ENCODE measurements around the gene PRR14.
A peak's percentile ranks its signal among the peaks of the same experiment; 100 is the strongest.

The PRR14 gene

DNA sequence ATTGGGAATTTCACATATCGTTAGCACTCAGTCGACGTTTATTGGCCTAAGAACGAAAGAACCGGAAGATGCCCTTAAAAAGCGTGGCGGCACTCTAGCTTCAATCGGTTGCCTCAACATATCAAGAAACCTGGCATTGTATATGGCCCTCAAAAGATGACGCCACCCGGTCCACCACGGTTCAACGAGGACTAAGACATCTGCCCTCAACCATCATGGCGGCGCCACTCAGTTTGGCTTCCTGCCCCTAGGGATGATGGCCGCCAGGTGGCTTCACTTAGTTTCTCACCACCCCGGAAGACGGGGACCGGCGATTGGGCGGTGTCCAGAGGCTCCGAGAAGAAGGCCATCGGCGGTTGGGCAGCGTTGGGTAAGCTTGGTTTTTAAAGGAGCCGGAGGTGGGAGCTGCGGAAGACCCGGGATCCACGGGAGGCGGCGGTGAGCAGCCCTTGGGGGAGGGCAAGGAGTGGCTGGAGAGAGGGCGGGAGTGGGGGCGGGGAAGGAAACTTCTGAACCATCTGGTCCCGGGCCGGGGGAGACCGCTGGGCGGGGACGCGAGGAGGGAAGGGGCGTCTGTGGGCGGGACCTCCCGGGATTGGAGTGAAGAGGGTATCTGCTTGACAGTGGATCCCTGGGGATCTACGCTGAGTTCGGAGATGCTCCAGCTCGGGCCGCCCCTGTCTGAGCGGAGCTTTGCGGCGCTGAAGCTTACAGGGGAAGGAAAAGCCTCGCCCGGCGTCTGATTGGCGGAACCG is at the start of gene PRR14:
TSS of gene PRR14 (plus strand) at position 592 of the 755 bp plus-strand sequence. CDS start 686 bp downstream, outside the sequence.
- DNase-seq (ENCODE audit: low spot score) = peak; percentile 100

- DNase-seq (ENCODE audit: low spot score) = no peak
Measured at GRCh38 chr16:30601966-30602365, 48.8 kb upstream of the PRR14 start.

GRCh38 chr16:30602616-30603277 is 48.0 kb upstream of the PRR14 start:
- DNase-seq (ENCODE audit: low spot score) = no peak

DNA sequence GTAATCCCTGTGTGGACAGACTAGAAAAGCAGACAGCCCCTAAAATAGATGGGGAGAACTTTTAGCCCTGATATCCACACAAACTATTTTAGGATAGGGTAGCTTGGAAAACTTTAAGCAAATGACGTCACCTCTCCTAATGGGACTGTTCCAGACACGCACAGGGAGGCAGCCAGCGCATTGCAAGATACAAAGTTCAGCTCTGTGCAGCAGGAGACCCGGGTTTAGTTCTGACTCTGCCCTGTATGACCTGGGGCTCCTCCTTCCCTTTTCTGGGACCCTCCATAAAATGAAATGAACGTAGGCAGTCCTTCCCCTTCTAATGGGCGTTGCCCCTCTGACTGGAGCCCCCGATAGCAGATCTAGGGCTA is 46.8 kb upstream of the PRR14 start:
- no peak for DNase-seq (ENCODE audit: low spot score)

- DNase-seq (ENCODE audit: low spot score) = no peak
Measured at GRCh38 chr16:30604316-30604947, 46.3 kb upstream of the PRR14 start.

GRCh38 chr16:30605158-30605557 is 45.6 kb upstream of the PRR14 start:
- DNase-seq (ENCODE audit: low spot score) = no peak

DNA sequence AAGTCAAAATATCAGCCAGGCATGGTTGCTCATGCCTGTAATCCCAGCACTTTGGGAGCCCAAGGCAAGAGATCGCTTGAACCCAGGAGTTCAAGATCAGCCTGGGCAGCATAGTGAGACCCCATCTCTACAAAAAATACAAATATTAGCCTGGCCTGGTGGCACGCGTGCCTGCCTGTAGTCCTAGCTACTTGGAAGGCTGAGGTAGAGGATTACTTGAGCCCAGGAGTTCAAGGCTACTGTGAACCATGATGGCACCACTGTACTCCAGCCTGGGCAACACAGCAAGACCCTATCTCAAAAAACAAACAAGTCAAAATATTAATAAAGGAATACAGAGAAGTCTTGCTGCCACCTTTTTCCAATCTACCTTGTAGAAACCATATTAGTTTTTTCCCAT is 44.8 kb upstream of the PRR14 start:
- no peak for DNase-seq (ENCODE audit: low spot score)

- peak; percentile 44 for DNase-seq (ENCODE audit: low spot score)
Measured at GRCh38 chr16:30609002-30609925, 41.5 kb upstream of the PRR14 start.

DNA sequence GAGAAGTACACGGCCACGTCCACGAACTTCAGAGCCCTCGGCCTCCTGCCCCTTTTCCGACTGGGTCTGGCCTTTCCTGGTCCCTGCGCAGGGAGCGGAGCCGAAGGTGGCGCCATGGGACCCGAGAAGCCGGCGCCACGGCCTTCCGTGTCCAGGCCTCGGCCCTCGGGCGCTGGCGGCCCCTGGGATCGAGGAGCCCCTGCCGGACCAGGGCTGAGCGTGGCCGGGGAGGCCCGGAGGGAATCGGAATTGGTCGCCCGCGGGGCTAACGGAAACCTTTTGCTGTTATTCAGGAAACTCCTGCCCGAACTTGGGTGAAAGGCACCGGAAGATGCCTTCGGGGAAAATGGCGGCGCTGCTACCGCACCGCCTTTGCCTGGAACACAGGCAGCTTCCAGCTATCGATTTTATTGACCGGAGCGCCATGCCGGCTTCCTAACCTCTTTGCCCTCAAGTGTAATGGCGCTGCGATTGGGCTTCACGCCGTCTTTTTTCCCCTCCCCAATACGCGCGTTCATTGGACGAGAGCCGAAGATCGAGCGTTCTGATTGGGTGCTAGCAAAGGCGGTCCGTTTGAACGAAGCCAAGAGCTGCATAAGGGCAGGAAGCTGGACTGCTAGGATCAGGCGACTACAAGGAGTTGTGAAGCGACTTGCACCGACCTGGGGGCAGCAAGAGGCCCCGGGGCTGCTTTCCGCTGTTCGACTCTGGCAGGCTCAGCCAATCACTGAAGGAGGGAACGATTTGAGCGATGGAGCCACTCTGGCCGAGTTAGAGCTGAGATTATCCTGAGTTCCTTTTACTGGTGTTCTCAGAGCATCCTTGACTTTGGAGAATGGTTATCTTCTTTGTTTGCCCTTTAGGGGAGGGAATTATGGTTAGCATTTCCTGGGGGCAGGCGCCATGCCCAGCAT is 40.6 kb upstream of the PRR14 start, which contains the start of gene ZNF689:
TSS of gene ZNF689 (minus strand) at position 464 of the 914 bp plus-strand sequence. CDS start at position 116, 348 bp downstream.
- DNase-seq (ENCODE audit: low spot score) = peak; percentile 98

GRCh38 chr16:30615358-30616091 is 35.2 kb upstream of the PRR14 start:
- DNase-seq (ENCODE audit: low spot score) = peak; percentile 80

DNA sequence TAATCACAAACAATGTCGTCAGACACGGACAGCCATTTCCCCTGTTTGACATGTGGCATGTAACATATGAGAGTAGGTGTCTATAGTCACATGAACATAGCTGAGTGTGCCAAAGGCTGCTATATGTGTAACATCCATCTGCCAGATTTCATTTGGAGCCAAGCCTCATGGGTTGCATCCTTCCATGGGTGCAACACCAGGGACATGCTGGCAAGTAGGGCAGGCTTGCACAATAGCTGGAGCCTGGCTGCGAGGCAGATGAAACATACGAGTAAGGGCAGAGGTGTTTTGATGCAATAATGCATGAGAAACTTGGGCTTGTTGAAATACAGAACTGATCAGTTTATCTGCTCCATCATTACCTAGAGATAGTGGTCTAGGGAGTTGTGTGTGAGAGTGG is 31.6 kb upstream of the PRR14 start:
- no peak for DNase-seq (ENCODE audit: low spot score)

- DNase-seq (ENCODE audit: low spot score) = no peak
Measured at GRCh38 chr16:30619638-30620037, 31.1 kb upstream of the PRR14 start.

DNA sequence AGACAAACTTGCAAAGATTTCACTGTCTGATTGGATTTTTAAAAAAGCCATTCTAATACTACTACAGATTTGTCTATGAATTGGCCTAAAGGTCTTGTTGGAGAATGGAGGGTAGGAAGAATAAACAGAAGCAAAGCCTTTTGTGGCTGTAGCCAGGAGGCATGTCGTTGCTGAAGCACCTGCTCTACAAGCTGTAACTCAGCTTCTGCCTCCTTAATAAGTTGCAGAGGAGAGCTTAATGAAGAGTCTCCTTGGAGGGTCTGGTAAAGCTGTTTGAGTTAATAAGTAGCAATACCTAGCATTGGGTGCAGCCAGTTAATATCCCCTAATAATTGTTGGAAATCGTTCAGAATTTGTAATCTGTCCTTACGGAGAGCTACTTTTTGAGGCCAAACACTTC is 30.6 kb upstream of the PRR14 start:
- no peak for DNase-seq (ENCODE audit: low spot score)

DNA sequence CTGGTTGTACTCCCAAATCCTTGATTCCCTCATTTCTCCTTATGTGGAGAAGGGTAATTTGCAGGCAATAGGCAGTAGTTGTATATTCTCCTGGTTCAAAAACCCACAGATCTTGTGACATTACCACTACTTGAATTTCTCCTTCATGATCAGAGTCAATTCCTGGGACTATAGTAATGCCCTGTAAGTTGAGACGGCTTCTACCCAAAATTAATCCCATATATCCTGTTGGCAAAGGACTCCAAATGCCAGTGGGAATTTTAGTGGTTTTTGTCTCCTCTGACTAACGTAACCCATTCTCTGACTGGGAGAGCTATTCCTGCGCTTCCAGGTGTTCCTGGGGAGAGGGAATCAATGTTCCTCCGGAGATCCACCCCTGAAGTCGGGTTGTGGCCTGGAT is 29.0 kb upstream of the PRR14 start:
- DNase-seq (ENCODE audit: low spot score) = no peak

DNA sequence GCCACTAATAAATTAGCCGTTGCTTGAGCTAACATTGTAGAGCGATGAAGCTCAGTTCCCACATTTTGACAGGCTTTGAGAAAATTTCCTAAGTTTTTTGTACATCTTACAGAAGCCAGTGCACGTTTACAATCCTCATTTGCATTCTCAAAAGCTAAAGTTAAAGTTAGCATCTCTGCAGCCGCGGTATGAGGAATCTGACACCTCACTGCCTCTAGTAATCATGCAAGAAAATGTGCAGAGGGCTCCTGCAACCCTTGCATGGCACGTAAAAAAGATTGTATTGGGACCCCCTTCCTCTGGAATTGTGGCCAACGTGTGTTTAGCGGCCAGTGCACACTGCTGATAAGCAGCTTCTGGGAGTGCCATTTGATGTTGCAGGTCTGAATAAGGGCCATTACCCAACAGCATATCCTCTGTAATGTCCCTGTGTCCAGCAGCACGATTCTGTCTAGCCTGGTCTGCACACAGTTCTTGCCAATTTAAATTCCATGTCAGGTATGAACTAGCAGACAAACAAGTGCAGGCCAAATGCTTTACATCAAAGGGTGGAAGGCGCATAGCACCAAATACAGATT is 28.2 kb upstream of the PRR14 start:
- DNase-seq (ENCODE audit: low spot score) = no peak

DNA sequence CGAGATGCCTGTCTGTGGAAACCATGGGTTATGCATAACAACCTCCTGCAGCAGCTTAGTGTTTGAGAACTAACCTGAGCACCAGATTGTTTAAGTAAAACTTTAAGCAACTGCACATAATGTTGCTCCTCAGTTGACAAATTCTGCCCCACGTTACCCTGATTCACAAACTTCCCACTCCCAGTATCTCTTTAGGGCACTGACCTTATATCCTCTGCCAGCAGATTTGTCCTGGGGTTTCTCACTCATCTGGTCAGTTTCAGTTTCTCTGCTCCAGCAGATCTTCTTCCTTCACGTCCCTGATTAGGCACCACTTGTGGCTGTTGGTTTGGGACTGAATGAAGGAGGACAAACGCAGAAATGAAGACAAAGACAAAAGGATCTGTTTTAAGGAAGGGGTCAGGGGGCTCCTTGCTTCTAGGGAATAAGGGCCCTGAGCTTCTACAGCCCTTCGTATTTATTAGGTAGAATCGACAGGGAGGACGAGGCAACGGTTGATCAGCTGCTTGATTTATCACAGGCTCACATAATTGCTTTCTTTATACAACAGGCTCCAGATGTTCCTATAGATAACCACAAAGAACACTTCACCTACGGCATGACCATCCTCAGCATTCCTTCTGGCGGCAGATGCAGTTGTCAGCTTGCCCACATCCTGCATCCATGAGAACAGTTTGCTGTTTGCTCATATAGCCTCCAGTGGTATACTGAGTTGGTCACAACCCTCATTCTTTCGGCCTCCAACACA is 27.1 kb upstream of the PRR14 start:
- no peak for DNase-seq (ENCODE audit: low spot score)

DNA sequence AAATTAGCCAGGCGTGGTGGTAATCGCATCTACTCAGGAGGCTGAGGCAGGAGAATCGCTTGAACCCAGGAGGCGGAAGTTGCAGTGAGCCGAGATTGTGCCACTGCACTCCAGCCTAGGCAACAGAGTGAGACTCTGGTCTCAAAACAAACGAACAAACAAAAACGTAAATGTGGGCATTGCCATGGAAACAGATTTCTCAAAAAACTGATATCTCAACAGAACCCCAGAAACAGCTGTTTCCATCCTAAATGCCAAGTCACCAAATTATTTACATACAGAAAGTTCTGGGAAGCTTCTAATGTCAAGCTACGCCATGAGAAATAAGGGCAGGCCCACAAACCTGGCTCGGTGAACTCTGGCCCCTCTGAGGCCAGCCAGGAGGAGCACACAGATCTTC is 24.5 kb upstream of the PRR14 start:
- no peak for DNase-seq (ENCODE audit: low spot score)

DNA sequence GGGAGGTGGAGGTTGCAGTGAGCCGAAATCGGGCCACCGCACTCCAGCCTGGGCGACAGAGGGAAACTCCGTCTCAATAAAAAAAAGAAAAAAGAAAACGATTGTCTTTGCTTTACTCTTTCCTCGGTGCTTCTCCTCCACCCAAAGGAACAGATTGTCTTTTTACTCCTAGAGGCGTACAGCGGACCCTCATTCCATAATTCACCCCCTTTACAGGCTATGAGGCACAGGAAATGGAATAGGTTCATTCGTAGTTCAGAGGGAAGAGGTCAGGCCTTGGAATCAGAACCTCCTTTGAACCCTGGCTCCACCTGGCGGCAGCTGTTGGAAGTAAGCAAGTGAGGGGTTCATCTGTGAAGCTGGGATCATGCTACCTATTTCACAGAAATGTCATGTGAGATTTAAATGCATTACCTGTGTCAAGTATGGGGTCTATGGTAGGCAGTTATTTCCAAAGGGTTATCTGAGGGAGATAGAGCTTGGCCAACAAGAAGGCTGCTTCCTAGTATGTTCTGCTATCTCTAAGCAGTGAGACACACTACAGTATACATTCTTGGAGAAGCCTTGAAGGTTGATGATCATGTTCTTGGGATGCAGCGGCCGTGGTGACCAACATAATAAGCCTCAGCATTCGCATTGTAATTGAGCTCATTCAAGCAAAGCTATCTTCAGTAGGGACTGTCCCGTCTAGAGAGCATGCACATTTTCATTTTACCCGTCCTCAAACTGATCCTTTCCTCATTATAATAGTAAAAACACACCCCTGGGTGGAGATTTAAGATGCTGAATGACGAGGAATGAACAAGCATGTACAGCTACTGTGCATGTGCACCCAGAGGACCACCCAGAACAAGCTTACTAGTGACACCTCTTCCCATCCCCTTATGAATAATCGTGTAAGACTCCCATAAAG is 21.9 kb upstream of the PRR14 start:
- peak; percentile 89 for DNase-seq (ENCODE audit: low spot score)
